GM18517 (cell line): ENCODE results near the gene KRTAP5-3.
A peak's percentile ranks its signal among the peaks of the same experiment; 100 is the strongest.
"Not testable (repeated sequence)": the region's sequence is repeated elsewhere in the genome, so short reads cannot be mapped to it uniquely, and the experiment has no call there.

ENCODE experiments used
- ATAC-seq: cut with Tn5 transposase; IDR thresholded peaks from one replicate; pipeline ENCODE4 v1.9.1; 2021; ENCODE audit warnings: mild to moderate bottlenecking, moderate library complexity; ENCODE audit not compliant: unreplicated experiment

The KRTAP5-3 gene

DNA sequence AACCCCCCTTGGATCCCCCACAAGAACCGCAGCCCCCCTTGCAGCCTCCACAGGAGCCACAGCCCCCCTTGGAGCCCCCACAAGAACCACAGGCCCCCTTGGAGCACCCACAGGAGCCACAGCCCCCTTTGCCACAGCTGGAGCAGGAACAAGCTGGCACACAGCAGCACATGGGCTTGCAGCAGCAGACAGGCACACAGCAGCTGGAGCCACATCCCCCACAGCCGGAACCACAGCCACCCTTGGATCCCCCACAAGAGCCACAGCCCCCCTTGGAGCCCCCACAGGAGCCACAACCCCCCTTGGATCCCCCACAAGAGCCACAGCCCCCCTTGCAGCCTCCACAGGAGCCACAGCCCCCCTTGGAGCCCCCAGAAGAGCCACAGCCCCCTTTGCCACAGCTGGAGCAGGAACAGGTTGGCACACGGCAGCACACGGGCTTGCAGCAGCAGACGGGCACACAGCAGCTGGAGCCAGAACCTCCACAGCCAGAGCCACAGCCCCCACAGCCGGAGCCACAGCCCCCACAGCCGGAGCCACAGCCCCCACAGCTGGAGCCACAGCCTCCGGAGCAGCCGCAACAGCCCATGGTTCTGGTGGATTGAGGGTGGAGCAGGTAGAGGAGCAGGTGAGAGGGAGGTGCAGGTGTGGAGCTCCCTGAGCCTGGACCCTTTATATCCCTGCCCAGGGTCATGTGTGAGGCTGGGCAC, 23.4 kb downstream of the KRTAP5-3 start, which contains the start of gene KRTAP5-1:
Gene KRTAP5-1, minus strand, starts transcription at position 623 of the 710 bp plus-strand sequence. Its CDS starts 34 bp downstream, at position 589.
- ATAC-seq = not testable (repeated sequence)

DNA sequence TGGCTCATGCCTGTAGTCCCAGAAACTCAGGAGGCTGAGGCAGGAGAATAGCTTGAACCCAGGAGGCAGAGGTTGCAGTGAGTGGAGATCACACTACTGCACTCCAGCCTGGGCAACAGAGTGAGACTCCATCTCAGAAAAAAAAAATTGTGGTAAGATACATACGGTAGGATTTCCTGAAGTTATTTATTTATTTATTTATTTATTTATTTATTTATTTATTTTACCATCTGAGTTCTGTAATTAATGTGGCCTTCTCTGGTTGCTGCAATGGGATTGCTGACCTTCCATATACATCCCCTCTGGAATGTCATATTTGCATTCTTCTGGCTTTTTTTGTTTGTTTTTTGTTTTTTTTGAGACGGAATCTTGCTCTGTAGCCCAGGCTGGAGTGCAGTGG, 25.4 kb downstream of the KRTAP5-3 start:
- ATAC-seq = not testable (repeated sequence)

DNA sequence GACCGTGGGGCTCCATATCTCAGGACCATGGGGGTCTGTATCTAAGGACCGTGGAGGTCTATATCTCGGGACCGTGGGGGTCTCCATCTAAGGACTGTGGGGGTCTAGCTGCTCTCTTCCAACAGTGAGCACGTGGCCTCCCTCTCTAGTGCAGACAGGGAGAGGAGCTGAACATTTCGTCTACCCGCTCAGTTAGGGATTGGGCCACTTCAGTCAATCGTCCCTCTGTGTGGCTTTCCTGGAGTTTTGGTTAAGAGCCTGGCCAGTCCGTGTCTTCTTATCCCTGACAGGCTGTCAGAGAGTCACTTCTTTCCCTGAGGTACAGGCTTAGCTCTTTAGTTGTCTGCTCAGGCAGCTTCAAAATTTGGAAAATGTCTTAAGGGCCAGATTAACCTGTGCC, 26.3 kb downstream of the KRTAP5-3 start:
- ATAC-seq = no peak

DNA sequence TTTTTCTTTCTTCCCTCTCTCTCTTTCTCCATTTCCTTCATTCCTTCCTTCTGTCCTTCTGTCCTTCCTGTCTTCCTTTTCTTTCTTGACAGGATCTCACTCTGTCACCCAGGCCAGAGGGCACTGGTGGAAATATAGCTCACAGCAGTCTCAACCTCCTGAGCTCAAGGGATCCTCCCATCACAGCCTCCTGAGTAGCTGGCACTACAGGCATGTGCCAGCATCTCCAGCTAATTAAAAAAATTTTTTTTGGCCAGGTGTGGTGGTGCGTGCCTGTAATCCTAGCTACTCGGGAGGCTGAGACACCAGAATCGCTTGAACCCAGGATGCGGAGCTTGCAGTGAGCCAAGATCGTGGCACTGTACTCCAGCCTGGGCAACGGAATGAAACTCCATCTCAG, 31.4 kb downstream of the KRTAP5-3 start:
- ATAC-seq = no peak

DNA sequence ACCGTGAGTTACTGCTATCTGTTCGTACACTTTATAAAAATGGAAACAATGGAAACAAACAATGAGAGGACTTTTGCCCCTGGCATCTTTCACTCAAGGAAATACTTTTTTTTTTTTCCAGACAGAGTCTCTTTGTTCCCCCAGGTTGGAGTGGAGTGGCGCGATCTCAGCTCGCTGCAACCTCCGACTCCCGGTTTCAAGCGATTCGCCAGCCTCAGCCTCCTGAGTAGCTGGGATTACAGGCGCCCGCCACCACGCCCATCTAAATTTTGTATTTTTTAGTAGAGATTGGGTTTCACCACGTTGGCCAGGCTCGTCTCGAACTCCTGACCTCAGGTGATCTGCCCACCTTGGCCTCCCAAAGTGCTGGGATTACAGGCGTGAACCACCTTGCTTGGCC, 32.5 kb downstream of the KRTAP5-3 start:
- not testable (repeated sequence) for ATAC-seq

DNA sequence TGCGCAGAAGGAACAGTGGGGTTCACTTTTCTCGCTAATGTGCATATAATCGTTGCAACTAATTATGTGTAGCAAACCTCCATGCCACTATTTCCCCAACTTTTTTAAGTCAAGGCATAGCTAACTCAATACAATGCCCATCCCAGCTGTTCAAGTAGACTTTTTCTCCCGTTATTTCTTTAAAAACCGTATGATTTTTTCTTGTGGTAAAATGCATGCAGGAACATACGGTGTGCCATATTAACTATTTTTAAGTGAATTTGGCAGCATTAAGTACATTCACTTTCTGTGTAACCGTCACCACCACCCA, 33.4 kb downstream of the KRTAP5-3 start:
- no peak for ATAC-seq

DNA sequence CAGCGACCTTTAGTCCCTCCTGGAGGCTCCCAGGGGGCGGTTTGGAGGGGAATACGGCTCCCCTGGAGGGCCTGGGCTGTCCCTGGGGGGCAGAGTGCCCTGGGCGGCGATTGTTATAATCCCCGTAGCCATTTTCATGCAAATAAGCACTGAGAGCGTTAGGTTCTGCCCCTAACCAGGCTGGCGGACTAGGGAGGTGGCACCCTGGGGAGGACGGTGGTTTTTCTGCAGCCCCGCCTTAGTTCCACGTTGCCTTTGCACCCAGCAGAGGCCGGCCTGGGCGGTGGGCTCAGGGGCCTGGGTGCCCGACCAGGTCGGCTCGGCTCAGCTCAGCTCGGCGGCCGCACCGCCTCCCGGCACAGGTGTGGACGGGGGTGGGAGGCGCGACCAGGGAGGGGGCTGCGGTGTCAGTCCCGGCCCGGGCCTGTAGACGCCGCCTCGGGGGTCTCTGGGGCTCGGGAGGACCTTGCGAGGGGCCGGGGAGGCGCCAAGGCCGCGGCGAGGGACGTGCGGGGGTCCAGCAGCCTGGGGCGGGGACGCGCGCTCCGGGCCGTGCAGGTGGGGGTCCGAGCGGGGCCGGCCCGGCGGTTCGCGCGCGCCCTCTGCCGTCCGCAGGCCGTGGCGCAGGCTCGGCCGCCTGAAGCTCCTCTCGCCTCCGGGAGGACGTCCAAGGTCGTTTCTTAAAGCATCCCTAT, 33.9 kb downstream of the KRTAP5-3 start:
- no peak for ATAC-seq

DNA sequence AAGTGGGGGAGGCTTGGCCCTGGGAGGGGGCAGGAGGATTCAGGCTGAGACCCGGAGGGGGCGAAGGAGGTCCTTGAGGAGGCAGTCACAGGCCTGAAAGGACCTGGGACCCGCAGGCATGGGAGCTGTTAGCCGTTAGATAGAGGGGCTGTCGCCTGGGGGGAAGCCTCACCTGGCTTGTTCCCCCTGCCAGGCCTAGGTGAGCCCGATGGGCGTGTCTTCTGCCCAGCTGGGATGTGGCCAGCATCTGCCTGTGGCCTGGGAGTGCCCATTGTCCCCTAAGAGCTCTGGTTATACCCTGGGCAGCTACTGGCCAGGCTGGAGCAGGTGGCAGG, 34.4 kb downstream of the KRTAP5-3 start:
- no peak for ATAC-seq

DNA sequence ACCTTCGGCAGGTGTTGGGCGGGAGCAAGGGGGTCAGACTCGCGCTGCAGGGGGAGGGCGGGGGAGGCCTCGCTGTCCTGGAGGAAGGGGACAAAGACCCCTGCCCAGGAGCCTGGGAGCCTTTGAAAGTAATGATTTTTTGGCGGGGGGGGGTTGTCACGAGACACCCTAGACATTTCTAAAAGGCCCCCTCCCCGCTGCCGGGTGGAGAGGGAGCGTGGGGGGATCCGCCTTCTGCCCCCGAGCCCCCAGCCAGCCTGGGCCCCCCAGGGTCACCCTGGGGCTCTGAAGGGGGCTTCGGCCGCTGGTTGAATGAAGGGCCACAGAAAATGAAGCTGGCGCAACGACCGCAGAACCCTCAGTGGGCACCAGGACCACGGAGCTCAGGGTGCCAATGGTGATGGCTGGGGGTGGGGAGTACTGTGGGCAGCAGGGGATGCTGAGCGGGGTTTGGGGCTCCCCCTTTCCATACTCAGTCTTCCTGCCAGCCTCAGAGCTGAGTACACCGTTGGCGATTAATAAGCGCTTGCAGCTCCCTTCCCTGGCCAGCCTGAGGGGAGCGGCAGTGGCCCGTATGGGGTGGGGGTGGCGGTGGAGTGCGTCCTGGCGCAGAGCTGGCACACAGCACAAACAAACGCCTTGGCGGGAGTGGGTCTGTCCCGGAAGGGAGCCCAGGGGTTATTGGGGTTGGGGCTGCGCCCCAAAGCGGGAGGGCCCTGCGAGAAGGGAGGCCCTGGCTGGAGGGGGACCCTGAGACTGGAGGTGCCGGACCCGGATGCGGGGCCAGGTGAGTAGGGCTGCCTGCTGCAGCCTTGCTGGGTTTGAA, 35.0 kb downstream of the KRTAP5-3 start:
- no peak for ATAC-seq

DNA sequence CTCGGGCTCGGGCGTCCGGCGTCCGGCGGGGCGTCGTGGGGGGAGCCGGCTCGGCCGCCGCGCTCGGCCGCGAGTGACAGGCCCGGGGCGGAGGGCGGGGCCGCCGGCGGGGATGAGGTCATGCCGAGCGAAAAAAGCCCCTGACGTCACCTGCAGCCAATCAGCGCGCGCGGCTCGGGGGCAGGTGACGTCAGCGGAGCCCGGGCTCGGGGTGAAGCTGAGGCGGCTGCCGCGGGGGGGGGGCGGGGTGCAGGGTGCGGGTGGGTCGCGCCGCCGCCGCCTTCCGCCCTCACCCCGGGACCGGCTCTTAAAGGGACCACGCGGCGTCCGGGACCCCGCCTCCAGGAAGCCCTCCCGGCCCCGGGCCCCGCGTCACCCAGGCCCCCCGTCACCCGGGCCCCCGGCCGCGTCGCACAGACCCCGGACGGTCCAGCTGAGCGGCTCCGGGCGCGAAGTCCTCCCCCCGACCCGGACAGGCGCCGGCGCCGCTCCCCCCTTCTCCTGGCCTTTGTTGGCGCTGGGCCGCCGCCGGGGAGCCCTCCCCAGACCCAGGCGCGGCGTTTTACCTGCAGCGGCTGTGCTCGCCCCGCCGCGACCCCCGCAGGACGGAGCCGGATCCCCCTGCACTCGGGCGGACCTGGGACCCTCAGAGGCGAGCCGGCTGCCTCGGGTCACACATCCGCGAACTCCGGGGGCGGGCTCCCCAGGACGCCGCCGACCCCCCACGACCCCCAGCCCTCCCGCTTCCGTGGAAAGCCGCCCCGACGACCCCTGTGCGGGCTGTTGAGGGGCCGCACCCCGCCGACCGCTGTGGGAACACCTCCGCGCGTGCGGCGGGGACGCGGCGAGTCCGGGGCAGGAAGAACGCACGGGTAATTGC, 35.8 kb downstream of the KRTAP5-3 start, which contains the start of gene DUSP8:
Gene DUSP8, minus strand, starts transcription at position 75 of the 880 bp plus-strand sequence. CDS start 6,445 bp downstream, outside the sequence.
- peak; percentile 49 for ATAC-seq

DNA sequence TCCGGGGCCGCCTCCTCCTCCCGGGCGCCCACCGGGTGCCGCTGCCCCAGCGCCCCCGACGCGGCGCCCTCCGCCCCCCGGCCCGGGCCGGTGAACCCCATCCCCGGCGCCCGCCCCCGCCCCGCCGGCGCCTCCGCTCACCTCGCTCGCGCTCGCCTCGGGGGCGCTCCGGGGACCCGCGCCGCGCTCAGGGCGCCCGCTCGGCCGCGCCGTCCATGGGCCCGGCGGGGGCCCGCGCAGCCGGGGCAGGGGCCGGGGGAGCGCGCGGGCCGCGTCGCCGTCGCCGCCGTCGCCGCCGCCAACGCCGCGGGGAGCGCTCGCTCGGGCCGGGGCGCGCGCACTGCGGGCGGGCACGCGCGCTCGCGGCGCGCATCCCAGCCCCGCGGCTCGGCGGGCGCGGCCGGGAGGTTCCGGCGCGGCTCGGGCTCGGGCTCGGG, 36.5 kb downstream of the KRTAP5-3 start:
- ATAC-seq = no peak

DNA sequence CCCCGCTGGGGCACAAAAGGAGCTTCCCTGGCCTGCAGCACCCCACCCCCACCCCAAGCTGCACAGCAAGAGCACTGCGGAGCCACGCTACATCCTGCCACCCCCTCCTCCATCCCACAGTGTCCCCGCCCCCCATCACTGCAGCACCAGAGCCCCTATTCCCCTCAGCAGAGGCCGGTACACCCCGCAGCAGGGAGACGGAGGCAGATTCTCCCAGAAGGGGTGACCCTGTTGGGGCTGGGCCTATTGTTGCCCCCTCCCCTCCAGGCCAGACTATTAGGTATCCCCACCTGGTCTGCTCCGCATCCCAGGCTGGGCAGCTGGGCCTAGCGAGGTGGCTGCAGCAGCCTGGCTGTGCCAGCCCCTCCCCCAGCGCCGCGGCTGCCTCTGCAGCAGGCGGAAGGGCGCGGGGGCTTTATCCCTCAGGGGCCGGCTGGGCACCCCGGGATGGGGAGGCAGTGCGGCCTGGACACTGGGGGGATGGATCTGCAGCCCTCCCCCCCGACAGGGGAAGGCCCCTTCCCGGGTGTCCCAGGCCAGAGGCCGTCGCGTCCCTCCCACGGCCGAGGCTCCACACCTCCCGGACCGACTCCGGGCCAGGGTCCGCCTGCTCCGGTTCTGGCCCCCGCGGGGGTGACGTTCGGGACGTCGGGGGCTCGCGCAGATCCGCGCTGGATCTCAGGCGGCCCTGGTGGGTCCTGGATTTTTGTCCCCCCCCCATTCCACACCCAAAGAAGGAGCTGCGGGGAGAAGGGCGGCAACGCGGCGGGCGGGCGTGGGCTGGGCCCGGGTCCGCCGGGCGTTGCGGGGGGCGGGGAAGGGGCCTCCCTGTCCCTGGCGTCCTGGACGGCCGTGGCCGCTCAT, 37.1 kb downstream of the KRTAP5-3 start:
- ATAC-seq = no peak

DNA sequence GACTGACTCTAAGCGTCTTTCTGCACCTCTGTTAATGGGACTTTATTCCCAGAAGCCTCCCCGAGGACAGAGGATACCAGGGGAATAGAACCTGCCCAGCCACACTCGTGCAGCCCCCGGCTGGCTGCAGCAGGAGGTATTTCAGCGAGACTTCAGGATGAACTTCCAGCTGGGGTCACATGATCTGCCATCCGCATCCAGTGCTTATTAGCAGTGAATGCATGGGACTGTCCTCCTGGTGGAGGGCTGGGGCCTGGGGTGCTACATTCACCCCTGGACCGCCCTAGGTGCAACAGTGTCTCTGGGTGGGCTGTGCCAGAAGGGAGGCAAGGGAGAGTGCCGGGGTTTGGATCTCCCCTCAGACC, 37.8 kb downstream of the KRTAP5-3 start:
- ATAC-seq = no peak

DNA sequence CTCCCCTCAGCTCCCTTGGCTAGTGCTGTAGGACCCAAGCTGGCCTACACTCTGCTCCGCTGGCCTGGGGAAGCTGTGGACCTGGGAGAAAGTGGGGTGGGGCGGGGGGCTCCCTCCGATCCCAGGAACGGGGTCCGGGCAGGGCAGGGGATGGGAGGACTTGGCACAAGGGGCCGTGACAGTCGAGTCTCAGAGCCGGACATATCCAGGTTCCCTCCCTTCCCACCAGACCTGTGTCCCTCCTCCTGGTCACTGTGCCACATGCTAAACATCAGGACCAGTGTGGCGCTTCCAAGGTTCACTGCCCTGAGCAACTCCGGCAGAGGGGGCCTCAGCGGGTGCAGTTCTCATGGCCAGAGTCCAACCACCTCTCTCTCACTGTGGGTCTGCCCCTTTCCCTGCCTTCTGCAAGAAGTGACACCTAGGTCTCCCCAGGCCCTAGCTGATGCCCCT, 38.2 kb downstream of the KRTAP5-3 start:
- ATAC-seq = no peak

DNA sequence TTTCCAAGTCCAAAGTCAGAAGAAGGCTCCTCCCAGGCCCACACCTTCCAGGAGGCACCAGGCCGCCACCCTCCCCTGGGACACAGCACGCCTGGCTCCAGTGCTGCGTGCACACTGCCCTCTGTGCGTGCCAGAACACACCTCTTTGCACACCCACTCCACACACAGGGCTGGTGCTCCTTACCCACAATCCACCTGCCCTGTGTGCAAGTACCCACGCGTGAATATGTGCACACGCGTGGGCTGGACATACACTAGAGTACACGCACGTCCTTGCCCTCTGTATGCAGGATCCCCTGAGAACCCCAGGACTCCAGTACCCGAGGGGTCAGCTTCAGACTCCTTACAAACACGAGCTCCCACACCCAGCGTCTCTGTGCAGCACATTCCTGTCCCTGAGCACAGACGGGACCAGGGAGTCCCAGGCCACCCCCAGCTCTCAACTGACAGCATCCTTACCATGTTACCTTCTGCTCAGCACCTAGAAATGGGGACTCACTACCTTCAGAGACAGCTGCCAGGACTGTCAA, 38.9 kb downstream of the KRTAP5-3 start:
- ATAC-seq = no peak

DNA sequence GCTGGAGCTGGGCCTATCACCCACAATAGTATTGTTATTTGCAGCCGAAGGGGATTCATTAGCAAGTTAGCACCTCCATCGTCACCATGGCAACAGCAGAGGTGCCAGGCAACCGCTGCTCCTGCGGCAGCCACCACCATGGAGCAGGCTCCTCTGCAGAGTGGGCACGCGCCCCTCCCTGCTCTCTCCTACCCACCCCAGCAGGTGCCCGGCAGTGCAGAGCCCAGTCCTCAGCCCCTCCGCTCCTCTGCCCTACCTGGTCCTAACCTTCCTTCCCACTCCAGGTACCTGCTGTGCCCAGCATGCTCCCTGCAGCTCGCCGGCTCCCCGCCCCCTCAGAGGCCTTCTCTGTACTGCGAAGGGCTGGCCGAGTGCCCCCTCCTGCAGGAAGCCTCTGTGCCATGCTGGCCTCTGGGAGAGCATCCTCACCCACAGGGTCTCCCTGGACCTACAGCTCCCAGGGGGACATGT, 39.8 kb downstream of the KRTAP5-3 start:
- no peak for ATAC-seq

DNA sequence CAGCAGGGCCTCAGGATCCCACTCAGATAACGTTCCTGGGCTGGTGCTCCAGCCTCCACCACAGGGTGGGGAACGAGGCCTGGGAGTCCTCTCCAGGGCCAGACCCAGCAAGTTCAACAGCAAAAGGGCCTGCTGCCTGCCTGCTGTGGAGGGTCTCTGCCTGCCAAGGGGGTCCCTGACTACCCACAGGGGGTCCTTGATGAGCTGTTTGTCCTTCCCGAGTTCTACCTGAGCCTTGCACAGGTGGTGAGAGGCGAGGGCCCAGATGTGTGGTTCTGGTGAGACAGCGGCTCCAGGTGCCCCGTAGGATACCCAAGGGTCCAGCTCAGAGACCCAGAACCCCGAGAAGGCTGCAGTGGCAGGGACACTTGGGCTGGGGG, 40.6 kb downstream of the KRTAP5-3 start:
- ATAC-seq = no peak

DNA sequence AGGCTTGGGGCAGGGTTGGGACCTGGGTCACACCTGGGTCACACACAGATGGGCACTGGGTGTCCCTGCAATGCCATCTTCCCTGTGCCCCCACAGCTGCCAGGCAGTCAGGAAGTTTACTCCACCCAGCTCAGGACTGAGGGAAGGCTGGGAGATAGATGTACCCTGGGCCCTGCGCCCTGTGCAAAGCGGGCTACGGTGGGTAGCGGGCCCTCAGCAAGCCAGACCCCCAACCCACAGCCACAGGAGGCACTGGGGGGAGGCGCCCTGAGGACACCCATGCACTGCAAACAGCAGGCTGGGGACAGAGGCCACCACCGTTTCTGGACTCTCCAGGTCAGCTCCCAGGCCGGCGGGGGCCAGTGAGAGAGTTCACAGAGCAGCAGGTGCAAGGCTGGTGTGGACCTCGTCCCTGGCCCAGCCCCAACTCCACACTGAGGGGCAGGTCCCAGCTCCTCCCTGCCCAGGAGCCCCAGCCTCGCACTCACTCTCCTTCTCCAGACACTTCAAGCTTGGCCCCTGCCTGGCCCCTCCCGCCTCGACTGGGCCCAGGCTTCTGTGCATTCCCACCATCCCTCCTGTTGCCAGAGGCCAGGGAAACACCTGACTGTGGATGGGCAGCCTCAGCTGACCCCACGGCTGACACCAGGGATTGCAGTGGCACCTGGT, 41.1 kb downstream of the KRTAP5-3 start:
- no peak for ATAC-seq
